Loucy (cell line): Measurements from ENCODE around the gene UNC79.

ENCODE experiments used
- CTCF ChIP-seq: fragments of 200-600 bp; sonication (generic); conservative IDR thresholded peaks from 2 replicates; pipeline ENCODE4 v1.5.1; 2014; ENCODE audit warnings: mild to moderate bottlenecking, antibody characterized with exemption, low read length
- EZH2phosphoT487 ChIP-seq: fragments of 200-600 bp; IDR thresholded peaks from 2 replicates; pipeline ENCODE4 v1.6.1; 2018; ENCODE audit warnings: antibody characterized with exemption, mild to moderate bottlenecking, moderate library complexity, borderline replicate concordance

- no peak for TF ChIP-seq CTCF
- no peak for TF ChIP-seq EZH2phosphoT487
These were observed 312.0 kb downstream of the UNC79 start for GRCh38 chr14:93742761-93743160.
